C4-2B (cell line): ENCODE measurements around the gene FBXO31.
"Not testable (repeated sequence)": the region's sequence is repeated elsewhere in the genome, so short reads cannot be mapped to it uniquely, and the experiment has no call there.

Experiments used
- CTCF ChIP-seq: fragments of 450-650 bp; conservative IDR thresholded peaks from 2 replicates; pipeline ENCODE4 v1.5.1; 2017; ENCODE audit warnings: mild to moderate bottlenecking
- ZFX ChIP-seq: fragments of 450-650 bp; IDR thresholded peaks from 2 replicates; pipeline ENCODE4 v1.6.1; 2017

- not testable (repeated sequence) for TF ChIP-seq CTCF, ZFX
Observed at GRCh38 chr16:87339724-87340105, 43.9 kb downstream of the FBXO31 start.
